A673 (cell line): ENCODE results near the gene PPP1R8. TPM values are rescaled to one million over a fixed set of nuclear protein-coding genes. Genes with fewer than 3 reads are reported as not detected.

Source experiments
- BruUV-seq: library from RNA; stranded (reverse); fragments of 400-500 nt; replicated peaks from 2 replicates; lab custom pipeline; 2021; lab: Mats Ljungman, UMichigan
- CTCF ChIA-PET: fragments of 300-600 bp; sonication (Branson Sonifier 250); formaldehyde crosslinking; loops from one replicate; lab custom pipeline; 2022; ENCODE audit warnings: antibody characterized with exemption; lab: Charles Lee
- POLR2A ChIA-PET: fragments of 300-600 bp; sonication (Branson Sonifier 250); formaldehyde crosslinking; loops from one replicate; lab custom pipeline; 2022; ENCODE audit warnings: antibody characterized with exemption; ENCODE audit not compliant: low non-redundant PET; lab: Charles Lee
- DNase-seq: peaks from one replicate; pipeline ENCODE4 v3.0.0-alpha.2; 2015; ENCODE audit warnings: low spot score
- H3K27ac ChIP-seq: fragments of 200-600 bp; sonication (generic); 2 replicates; pipeline ENCODE4 v1.5.1; 2016; ENCODE audit warnings: mixed run types, low read depth, mild to moderate bottlenecking, mixed read lengths, antibody characterized with exemption, low read length; ENCODE audit not compliant: poor library complexity, severe bottlenecking
- H3K27me3 ChIP-seq: fragments of 200-600 bp; sonication (generic); replicated peaks from 2 replicates; pipeline ENCODE4 v1.6.1; 2017; ENCODE audit warnings: mixed run types, low read depth, mild to moderate bottlenecking, mixed read lengths, antibody characterized with exemption, low read length; ENCODE audit not compliant: insufficient read depth, poor library complexity
- H3K36me3 ChIP-seq: fragments of 200-600 bp; sonication (generic); 2 replicates; pipeline ENCODE4 v1.6.1; 2016; ENCODE audit warnings: mixed run types, mild to moderate bottlenecking, mixed read lengths, antibody characterized with exemption, low read length; ENCODE audit not compliant: insufficient read depth, poor library complexity, severe bottlenecking
- H3K4me1 ChIP-seq: fragments of 200-600 bp; sonication (generic); 2 replicates; pipeline ENCODE4 v1.6.1; 2017; ENCODE audit warnings: mixed run types, mild to moderate bottlenecking, mixed read lengths, antibody characterized with exemption, low read length; ENCODE audit not compliant: insufficient read depth, poor library complexity, severe bottlenecking
- H3K4me3 ChIP-seq: fragments of 200-600 bp; sonication (generic); 2 replicates; pipeline ENCODE4 v1.5.1; 2016; ENCODE audit warnings: low read depth, mixed run types, mild to moderate bottlenecking, mixed read lengths, low read length; ENCODE audit not compliant: poor library complexity, severe bottlenecking
- H3K9me3 ChIP-seq: fragments of 200-600 bp; sonication (generic); 2 replicates; pipeline ENCODE4 v1.6.1; 2016; ENCODE audit warnings: mixed run types, low read depth, mild to moderate bottlenecking, mixed read lengths, antibody characterized with exemption, low read length; ENCODE audit not compliant: poor library complexity, severe bottlenecking
- EZH2 ChIP-seq: fragments of 200-600 bp; sonication (generic); IDR thresholded peaks from 2 replicates; pipeline ENCODE4 v1.6.1; 2017; ENCODE audit warnings: borderline replicate concordance, low read depth, mild to moderate bottlenecking, mixed read lengths, antibody characterized with exemption, low read length; ENCODE audit not compliant: poor library complexity, severe bottlenecking
- intact Hi-C: fragments of 100-400 bp; cut with micrococcal nuclease; formaldehyde crosslinking; loops from one replicate; pipeline ENCODE4 v1.10.0; 2022; ENCODE audit not compliant: unreplicated experiment
- total RNA-seq: library from RNA; stranded (reverse); gene quantifications from 2 replicates; pipeline ENCODE4 v1.2.3, GENCODE V29; 2021
- TF ChIP-seq, protein P1 (sequence below): fragments of 300-800, 200-600 bp; sonication (generic); conservative IDR thresholded peaks from 2 replicates; pipeline ENCODE4 v1.5.1; 2017; ENCODE audit warnings: low read depth, mild to moderate bottlenecking, antibody characterized with exemption, low read length, moderate library complexity, mixed read lengths

PPP1R8 gene
- total RNA-seq, 1 experiment from 2014 or later = 60.9 TPM

- Histone ChIP-seq H3K9me3 (no peaks in the 10 kb centered on the region), H3K4me1 (no peaks in the 10 kb centered on the region), H3K27ac (no peak overlapping the region), H3K27me3 (no peaks in the 10 kb centered on the region), H3K36me3 (no peaks in the 10 kb centered on the region), H3K4me3 (no peak overlapping the region)
- intact Hi-C loops = no loop called here
- BruUV-seq = no TSS peak
- ChIA-PET POLR2A (no interaction called here), CTCF (no interaction called here)
- no peak for TF ChIP-seq EZH2
- TF ChIP-seq, protein P1, sequence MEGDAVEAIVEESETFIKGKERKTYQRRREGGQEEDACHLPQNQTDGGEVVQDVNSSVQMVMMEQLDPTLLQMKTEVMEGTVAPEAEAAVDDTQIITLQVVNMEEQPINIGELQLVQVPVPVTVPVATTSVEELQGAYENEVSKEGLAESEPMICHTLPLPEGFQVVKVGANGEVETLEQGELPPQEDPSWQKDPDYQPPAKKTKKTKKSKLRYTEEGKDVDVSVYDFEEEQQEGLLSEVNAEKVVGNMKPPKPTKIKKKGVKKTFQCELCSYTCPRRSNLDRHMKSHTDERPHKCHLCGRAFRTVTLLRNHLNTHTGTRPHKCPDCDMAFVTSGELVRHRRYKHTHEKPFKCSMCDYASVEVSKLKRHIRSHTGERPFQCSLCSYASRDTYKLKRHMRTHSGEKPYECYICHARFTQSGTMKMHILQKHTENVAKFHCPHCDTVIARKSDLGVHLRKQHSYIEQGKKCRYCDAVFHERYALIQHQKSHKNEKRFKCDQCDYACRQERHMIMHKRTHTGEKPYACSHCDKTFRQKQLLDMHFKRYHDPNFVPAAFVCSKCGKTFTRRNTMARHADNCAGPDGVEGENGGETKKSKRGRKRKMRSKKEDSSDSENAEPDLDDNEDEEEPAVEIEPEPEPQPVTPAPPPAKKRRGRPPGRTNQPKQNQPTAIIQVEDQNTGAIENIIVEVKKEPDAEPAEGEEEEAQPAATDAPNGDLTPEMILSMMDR = no peak
- no peak for DNase-seq
Observed at GRCh38 chr1:27809883-27810282, 20.7 kb upstream of the PPP1R8 start.

DNA sequence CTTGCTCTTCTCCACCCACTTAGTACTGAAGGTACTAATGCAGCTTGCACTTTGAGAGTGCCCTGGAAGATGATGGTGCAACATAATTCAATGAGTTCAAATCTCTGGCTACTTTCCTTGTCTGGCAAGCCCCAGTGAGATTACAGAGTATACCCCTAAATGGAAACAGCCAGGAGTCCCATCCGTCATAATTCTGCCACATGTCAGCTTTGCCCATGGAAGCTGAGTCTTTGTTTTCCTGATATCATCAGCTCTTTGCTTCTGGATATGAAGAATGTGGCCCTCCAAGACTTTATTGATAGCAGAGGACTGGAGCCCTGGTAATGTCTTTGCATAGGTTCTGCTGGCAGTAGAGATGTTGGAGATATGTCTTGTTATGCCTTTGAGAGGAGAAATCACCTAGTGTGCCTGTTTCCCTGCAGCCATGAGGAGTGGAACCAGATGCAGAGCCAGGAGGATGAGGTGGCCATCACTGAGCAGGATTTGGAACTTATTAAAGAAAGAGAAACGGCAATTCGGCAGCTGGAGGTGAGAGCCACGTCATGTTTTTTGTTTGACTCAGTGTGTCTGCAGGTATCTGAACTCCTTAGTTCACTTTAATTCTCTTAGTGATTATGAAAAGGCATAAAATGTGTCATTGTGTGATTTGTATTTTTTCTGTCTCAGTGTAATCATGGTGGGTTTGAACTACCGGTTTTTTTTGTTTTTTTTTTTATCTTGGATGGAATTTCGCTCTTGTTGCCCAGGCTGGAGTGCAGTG, 18.7 kb upstream of the PPP1R8 start:
- Histone ChIP-seq H3K27ac (no peak overlapping the region), H3K36me3 (no peaks in the 10 kb centered on the region), H3K4me3 (no peak overlapping the region), H3K27me3 (no peaks in the 10 kb centered on the region), H3K4me1 (no peaks in the 10 kb centered on the region), H3K9me3 (no peaks in the 10 kb centered on the region)
- ChIA-PET POLR2A (no interaction called here), CTCF (no interaction called here)
- no peak for DNase-seq
- intact Hi-C loops = no loop called here
- TF ChIP-seq EZH2 = no peak
- TF ChIP-seq, protein P1 = no peak
- BruUV-seq = no TSS peak

DNA sequence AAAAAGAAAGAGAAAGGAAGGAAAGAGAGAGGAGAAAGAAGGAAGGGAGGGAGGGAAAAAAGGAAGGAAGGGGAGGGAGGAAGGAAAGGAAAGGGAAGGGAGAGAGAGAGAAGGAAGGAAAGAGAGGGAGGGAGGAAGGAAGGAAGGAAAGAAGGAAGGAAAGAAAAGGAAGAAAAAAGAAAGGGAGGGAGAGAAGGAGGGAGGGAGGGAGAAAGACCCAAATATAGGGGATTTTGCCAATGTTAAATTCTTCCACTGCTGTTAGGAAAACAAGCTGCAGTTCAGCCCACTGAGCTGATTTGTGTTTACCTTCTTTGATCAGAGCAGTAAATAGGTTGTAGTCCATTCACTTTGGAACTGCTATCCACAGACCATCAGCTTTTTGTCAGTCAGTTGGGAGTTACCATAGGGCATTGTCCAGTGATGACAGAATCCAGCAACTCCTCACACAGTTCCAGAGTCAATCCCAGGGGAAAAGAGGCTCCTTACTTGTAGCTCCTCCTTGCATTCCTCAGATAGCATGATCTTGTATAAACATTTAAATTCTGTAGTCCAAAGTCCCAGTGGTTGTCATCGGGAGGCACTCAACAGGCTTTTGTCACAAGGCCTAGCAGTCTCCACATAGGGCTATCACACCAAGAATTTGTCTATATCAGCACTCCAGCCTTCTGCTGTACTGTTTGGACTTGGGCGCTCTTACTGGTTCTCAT, 13.5 kb upstream of the PPP1R8 start:
- peak; percentile 37 for DNase-seq
- CTCF ChIA-PET = no interaction called here
- Histone ChIP-seq H3K9me3 (no peaks in the 10 kb centered on the region), H3K27ac (no peak overlapping the region), H3K27me3 (no peaks in the 10 kb centered on the region), H3K36me3 (peaks cover 7% of the 10 kb centered on the region), H3K4me1 (no peaks in the 10 kb centered on the region), H3K4me3 (no peak overlapping the region)
- no TSS peak for BruUV-seq
- no peak for TF ChIP-seq EZH2
- POLR2A ChIA-PET = no interaction called here
- intact Hi-C loops = no loop called here
